ENCODE data around the gene FOXP1.

FOXP1 gene

DNA sequence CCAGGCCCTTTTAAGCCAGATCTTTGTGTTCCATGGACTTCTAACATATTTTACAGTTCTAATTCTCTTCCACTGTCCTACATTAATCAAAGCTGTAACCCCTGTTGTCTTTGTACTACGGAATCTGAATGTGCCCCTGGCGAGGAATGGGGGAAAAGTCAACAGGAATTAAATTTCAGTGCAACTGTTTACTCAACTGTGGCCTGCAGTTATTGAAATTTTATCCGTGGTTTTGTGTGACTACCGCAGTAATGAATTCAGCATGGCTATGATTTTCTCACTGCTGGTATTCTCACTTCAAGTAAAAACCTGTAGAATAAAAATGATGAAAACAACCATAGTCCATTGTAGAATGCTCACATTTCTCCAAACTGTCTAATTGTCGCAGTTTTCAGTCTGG lies 388.0 kb downstream of the FOXP1 start:
- DNase-seq: no peak

DNA sequence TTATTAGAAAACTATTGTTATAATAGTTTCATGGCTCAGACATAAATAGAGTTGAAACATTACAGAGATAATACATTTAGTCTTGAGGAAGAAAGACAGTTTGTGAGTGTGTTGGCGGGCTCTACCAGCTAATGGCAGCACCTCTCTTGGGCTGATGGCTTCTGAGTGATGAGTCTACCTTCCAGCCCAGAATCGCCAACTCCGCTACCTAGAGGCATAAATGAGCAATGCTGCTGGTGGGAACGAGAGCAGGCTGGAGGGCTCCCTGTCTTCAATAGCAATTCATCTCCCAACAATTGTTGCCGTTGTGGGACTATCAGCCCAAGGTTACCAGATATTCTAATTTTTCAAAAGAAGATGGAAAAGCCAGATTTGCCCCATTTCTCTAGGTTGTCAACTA lies 388.7 kb downstream of the FOXP1 start:
- no peak for DNase-seq

DNA sequence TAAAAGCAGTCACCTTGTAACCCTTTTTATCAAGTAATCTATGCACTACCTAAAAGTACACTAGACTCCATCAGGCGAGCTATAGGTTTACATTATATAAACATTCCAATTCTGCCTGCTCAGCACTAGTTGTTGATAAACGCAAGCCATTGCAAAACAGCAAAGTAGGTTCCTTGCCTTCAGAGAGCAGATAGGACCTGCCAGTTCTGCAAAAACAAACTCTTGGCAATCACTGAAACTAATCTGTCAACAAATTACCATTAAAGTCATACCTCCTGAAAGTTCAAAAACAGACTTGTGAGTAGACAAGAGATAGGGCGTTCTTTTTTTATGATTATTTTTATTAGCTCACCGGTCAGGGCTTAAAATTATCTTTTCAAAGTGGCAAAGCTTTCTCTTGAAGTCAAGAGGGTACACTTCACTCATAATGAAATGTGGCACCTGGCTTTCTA lies 392.5 kb downstream of the FOXP1 start:
- DNase-seq: no peak

DNA sequence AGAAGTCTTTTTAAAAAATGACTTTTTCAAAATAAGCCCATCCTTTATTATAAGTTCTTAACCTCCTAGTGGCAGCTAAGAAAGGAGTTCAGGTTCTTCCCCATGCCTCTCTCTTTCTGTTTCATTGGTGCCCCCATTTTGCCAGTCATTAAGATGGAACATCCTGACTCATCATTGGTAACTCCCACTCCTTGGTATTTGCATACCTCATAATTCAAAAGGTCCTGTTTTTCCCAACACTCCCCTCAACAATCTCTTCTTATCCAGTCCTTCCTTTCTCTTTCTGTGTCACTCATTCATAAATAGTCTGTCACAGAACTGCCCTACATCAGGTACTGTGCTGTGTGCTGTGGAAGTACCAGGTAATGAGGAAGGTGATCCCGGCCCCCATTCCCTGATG lies 394.0 kb downstream of the FOXP1 start:
- no peak for DNase-seq

DNA sequence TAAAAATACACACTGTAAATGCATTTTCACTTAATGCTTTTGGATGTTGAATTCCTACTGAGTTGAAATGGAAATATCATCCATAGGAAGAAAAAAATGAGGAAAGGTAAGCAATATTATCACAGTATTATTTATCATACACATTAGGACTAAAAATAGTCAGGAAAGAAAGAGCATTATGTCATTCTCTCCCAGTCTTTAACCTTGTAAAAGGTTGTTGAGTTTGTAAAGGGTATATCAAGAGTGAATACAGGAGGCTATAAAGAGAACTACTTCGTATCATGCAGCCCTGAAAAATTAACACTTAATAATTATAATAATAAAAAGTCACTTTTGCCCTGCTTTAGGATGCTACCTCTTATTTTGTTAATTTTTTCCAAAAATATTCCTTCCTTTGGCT lies 395.8 kb downstream of the FOXP1 start:
- no peak for DNase-seq

DNA sequence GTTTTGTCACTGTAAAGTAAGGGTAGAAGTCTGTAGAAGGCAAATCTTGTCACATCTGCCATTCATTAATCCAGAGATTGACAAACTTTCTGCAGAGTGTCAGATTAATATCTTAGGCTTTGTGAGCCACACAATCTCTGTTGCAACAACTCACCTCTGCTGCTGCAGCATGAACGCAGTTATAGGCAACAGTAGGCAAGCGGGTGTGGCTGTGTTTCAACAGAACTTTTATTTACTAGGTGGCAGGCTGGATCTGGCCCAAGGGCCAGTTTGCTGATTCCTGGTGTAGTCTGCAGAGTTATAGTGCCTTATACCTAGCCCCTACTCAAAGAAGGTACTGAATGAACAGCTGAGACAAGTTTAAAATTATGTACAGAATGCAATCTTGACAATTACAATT lies 396.7 kb downstream of the FOXP1 start:
- DNase-seq: no peak

DNA sequence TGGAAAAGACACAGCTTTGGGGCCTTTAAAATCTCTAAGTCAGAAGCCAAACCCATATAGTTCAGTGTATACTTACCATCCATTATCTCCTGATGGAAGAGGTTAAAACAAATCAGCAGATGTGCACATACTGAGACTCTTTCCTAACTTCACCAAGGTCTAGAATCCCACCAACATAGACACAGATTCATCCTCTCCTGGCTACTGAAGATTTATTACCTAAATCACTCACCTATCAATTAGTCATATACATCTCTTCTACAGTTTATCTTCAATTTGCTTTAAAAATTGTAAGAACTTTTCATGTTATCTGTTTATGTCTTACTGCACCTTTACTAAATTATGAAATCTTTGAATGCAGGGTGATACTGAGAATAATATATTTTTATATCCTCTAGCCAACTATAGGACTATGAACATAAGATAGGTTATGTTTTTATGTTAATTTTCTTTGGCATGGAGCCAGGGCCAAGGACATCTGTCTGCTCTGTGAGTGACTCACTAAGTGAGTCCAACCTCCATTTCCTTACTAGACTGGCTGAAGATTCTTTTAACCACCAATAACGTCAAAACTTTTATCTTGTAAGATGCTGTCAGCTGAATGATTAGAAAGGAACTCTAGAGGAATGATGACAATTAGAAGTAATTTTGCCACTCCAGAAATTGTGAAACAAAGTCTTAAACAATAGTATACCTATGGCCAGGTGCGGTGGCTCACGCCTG lies 397.6 kb downstream of the FOXP1 start:
- peak; percentile 72 for DNase-seq

DNA sequence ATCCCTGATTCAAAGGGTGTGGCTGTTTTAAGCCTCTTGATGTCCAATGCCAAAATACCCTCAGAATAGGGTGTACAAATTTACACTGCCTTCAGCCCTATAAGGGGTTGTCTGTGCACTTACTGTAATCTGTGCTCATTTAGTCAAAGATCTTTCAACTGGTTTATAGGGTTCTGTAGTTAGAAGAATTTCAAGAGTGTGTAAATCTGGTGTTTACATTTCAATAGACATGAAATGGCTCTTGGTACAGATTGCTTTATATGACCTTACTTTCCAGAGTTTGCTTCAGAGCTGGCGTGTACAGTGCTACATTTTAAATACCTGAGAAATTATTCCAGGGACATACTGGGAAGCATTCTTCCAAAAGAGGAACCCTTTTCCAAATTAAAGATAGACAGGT lies 399.3 kb downstream of the FOXP1 start:
- DNase-seq: no peak

DNA sequence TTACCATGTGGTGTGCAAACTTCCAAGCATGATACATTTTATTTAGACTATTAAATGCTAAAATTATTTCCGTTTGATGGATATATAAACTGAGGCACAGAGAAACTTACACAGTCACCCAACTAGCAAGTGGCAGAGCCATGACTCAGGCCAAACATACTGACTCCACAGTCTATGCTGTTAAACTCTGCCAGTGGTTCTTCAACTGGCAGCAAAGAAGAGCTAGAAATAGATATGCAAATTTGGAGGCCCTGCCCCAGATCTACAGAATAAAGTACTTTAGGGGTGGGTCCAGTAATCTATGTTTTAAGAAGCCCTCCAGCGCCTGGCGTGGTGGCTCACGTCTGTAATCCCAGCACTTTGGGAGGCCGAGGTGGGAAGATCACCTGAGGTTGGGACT lies 400.0 kb downstream of the FOXP1 start:
- DNase-seq: no peak

DNA sequence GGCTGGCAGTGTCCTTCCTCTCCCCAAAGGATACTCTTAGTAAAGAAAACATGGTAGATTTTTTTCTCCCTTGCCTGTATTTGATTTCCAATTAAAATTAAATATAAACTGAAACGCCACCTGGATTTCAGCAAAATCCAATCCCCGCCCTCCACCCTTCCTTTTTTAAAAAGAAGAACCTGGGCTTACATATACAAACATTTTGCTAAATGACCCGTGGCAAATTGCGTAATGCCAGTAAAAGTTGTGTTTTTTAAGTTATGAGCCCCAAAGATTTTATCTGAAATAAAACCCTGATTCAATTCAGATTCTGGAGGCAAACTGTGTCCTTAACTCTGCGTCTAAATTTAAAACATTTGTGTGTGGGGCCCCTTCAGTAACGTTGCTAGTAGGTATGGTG lies 403.0 kb downstream of the FOXP1 start:
- DNase-seq: no peak

DNA sequence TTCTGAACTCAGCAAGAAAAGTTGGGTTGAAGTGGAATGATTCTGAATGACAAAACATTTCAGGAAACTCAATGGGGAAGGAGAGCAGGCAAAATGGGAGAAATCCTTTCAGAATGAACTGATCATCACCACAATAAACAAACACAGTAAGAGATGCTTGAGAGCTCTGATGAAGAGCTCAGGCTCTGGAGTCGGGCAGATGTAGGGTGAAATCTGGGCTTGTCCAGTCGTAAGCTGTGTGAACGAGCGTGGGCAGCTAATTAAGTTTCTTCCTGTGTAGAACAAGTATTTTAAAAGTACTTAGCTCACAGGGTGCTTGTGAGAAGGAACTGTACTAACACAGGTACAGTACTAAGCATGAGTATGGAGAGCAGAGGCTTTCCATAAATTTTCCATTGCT lies 406.2 kb downstream of the FOXP1 start:
- no peak for DNase-seq

DNA sequence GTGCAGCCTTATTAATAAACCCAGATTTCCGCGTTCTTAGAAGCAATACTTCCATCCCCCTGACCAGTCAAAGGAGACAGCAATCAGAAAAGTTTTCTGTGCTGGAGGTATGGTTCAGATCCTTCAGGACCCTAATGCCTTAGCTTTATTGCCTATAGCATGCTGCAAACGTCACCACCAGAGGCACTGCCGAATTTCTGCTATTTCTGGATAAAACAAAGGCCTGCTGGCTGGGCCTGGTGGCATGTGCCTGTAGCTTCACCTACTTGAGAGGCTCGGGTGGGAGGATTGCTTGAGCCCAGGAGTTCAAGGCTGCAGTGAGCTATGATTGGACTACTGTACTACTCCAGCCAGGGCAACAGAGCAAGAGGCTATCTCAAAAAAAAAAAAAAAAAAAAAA lies 407.2 kb downstream of the FOXP1 start:
- DNase-seq: no peak

DNA sequence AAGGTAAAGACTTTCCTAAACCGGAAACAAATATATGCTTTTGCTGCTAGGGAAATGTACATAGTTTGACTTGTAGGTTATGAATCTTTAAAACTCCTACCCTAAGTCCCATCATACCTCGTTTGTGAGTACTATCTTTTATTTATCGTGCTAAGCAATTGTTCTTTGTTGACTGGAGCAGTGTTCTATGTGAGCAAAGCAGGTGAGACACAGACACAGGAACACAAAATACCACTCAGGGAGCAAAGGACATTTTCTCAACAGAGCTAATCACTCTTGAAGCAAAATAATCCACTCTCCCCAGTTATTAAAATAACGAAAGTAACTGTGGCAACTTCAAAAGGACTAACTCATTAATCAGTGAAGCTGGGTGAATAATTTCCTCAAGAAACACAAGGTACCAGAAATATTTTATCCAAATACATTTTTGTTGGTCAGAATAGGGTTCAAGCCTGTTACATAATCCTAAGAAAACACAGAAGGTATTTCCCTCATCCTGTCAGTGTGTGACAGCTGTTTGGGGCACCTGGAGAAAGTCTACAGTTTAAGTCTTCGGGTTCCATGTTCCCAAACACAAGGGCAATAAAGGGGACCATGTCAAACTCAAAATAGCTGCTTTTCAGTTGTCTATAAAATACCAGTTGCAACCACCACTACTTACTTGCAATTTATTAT lies 407.7 kb downstream of the FOXP1 start:
- DNase-seq: no peak

DNA sequence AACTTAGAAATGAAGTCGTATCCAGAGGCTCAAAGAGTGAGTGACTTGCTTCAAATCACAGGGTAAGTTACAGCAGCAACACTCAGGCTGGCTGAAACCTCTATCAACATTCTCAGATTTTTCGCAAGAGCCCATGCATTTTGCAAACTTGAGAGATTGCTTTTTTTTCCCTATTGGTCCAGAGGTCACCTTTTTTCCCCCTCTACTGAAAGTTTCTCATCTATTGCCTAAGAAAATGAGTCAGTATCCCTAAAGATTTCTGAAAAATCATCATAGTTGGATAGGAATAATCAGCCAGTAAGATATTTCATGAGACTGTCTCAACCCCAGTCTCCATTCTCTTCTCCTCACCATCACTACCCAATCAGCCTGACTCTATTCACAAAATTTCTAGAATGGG lies 410.6 kb downstream of the FOXP1 start:
- DNase-seq: no peak

DNA sequence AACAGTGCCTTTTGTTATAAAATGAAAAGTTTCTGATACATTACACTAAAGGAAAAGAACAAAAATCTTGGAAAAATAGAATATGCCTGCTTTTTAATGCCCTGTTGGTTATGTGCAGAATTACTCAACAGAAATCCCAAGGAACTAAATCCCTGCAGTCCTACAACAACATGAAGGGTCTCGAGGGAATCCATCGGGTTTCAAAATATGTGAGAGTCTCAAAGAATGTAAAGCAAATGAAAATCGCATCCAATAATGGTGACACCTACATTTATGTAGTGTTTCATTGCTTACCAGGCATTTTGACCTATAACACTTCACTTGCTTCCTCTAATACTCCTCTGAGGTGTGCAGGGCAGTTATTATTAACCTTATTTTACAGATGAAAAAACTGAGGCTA lies 411.3 kb downstream of the FOXP1 start:
- no peak for DNase-seq

DNA sequence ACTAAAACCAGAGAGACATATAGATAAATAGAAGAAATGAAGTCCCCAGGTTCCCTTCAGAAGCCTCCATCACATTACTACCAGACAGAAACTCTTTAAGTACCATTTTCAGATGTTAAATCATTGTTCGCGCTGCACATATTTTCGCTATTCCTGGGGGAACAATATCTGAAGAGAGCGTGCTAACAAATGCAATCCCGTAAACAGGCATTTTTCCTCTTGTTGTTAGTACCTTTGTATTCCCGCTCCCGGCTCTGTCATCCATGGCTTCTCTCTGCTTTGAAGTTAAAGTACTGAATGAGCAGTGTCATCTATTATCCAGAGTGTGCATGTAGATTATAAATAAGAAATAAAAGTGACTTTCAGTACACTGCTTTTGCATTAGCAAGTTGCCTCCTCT lies 412.3 kb downstream of the FOXP1 start:
- no peak for DNase-seq

DNA sequence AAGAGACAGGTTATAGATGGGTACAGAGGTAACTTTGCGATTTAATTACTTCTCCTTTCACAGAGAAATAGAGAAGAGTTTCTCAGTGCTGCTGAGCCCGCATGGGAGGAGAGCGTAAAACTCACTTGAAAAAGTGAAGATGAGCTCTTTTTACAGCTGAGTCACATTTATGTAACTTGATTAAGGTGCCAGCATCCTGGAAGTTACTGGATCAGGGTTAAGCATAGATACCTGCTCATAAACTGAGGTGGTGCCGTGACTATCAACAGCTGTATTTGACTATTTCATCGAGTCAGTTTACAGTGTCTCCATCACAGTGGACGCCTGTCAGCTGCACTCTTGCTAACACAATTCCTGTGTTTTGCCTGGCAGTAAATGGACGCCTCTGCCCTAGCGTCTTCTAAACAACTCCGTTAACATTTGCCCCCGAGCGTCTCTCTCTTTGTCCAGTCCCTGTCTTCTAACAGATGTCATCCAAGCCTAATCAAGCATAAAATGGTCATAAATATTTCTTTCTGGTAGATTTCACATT lies 414.6 kb downstream of the FOXP1 start:
- DNase-seq: no peak

DNA sequence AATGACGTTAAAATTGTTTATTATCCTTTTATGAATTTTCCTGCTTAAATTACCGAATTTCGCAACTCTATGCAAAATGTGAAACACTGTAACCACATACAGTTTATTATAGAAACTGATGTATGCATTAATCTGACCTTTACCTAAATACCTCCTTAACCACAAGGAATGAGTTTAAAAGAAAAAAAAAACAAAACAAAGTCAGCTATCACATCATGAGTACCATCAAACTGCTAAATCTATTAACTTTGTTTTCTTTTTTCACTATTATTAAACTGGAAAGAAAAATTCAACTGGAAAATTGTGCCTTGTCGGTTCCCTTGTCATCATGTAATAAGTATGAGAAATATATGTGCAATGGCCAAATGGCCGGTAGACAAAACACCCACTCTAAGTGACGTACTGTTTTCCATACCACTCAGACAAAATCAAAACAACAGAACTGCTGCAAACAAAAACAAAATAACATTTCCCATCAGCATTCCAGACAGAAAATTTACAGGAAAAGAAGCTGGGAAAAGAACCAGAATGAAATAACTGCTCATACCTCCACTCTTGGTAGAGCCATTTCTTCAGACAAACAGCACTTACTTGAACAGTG lies 415.3 kb downstream of the FOXP1 start:
- DNase-seq: no peak

DNA sequence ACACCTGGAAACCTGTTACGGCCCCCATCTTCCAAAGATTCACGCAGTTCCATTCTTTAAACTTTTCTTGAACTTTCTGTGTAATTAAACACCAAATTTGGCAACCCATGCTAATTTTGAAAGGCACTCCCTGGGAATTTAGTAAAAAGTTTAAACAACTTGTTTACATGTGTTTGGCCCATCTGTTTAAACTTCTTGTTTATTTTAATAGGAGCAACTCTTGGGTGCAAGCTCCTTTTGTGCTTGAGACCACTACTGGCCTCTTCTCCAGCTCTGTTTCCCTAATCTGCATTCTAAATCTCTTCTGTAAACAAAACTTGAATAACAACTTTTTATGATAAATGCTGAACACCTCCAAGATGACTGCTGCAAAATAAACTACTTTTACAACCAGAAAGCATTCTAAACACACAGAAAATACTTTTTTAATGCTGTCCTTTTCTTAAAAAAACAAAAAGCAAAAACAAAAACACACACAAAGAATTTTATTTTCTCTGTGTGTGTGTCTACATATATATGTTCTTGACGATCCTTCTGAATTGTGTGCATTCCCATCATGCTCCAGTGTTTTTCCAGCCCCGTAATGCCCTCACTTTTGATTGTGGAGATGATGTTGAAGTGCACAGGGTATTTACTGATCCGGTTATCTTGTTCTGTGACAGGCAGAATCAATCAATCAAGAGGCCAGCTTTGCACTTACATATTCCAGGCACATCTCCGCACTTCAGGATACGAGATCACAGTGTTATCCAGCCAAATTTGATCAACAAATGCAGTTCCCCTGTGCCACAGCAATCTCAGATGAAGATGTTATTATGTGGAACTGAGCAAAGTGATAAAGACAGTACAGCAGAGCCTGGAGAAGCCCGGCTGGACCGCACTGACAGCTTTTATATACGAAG lies 416.9 kb downstream of the FOXP1 start:
- DNase-seq: no peak

DNA sequence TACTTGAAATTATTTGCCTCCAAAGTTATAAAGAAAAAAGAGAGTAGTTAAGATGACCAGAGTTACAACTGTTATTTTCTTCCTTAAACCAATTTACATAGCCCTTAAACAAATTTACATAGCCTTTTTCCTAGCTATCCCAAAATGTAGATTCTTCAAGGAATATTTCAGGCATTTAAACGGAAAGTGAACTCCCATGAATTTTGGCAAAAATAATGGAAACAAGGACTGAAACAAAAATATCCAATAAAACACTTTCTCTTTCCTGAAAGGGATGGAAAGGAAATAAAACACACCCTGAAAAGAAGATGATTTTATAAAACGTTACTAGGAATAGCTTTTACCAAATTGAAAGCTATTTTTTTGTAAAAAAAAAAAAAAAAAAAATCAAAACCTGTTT lies 418.6 kb downstream of the FOXP1 start:
- no peak for DNase-seq

DNA sequence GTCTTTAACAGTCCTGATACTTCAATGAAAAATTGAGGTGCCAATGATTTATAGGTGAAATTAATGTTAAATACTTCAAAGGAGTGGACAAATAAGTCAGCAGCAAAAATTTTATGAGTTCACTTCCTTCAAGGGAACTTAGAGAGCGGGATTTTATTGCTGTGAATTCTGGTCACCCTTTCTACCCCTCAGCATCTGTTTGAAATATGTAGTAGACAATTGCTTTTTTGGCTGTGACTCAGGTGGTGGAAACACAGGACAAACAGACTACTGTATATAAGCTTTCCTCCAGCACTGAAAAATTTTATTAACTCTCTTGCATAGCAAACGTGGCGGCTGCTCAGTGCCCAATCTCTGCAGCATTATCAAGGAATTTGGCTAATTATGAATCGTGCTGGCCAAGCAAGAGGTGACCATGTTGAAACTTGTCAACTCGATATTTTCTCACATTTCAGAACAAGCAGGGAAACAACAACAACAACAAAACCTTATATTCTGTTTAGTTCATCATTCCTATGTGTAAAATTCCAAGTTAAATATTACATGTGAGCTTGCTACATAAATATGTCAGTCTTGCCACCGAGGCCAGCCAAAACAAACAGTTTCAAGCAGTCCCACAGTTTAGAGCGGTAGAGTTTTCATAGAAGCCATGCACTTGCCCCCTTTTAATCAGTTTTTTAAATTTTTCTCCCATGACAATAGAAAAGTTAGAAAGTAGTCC lies 420.2 kb downstream of the FOXP1 start:
- DNase-seq: no peak

DNA sequence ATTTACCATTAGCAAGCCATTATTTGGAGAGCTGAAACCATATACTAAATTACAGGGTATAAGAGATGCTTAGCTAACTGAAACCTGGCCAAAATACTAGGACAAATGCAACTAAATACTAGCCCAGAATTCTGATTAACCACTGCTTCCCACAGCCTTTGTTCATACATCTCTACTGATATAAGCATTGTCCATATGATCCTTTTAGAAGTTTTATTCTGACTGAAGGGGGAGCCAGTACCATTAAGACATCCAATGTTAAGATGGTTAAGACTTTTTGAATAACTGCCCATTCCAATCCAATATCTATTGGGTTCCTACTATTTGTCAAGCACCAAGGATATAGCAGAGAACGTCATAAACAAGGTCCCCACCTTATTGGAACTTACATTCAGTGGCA lies 421.3 kb downstream of the FOXP1 start:
- no peak for DNase-seq
